ENCODE data around the gene PPP1R3G. TPM values are rescaled to one million over a fixed set of nuclear protein-coding genes. Genes with fewer than 3 reads are reported as not detected.

Gene PPP1R3G
- total RNA-seq, 2 experiments from 2014 or later, result 0.04 TPM; not detected in 1

DNA sequence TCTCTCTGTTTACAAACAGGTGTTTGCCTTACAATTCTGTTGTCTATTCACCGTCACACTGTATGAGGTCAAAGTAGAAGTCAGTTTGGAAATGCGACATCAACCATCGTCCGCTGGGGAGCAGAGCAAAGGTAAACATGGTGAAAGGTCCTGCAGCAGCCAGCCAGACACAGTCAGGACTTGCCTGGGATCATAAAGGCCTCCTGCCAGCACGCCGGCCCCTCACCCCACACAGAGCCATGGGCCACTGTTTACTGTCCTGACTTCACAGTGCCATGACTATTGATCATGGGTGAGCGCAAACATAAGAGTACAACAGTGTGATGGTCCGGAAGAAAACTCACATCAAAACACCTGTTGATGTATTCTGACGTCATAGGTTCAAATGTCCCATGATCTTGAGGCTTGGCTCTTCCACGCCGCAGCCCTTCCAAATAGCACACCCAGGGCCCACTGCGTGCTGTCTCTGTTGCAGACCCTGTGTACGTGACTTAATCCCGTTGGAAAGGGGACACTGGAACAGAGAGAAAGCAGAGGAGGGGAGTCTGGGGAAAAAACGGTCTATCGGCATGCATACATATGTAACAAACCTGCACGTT, 16.9 kb upstream of the PPP1R3G start:
- POLR2A ChIA-PET, result no interaction called here
- CTCF ChIA-PET, result no interaction called here

GRCh38 chr6:5071216-5071615, 13.9 kb upstream of the PPP1R3G start:
- CTCF ChIA-PET, result no interaction called here
- POLR2A ChIA-PET, result no interaction called here

- ChIA-PET CTCF (no interaction called here), POLR2A (no interaction called here)
Observed at GRCh38 chr6:5072440-5072839, 12.7 kb upstream of the PPP1R3G start.

GRCh38 chr6:5073992-5074391, 11.1 kb upstream of the PPP1R3G start:
- ChIA-PET CTCF (no interaction called here), POLR2A (no interaction called here)

- ChIA-PET POLR2A (no interaction called here), CTCF (no interaction called here)
Observed at GRCh38 chr6:5076931-5077330, 8.2 kb upstream of the PPP1R3G start.

- ChIA-PET POLR2A (no interaction called here), CTCF (interaction anchor here (0.5 kb wide), 1 partner anchor 389 kb away, joined by 3 read pairs; no protein-coding TSS in a partner anchor)
Observed at GRCh38 chr6:5078121-5078669, 6.9 kb upstream of the PPP1R3G start.

GRCh38 chr6:5079692-5080091, 5.4 kb upstream of the PPP1R3G start:
- POLR2A ChIA-PET, result no interaction called here
- CTCF ChIA-PET, result no interaction called here

GRCh38 chr6:5080574-5080973, 4.6 kb upstream of the PPP1R3G start:
- ChIA-PET POLR2A (no interaction called here), CTCF (no interaction called here)

- ChIA-PET CTCF (no interaction called here), POLR2A (no interaction called here)
Observed at GRCh38 chr6:5081182-5081581, 4.0 kb upstream of the PPP1R3G start.

DNA sequence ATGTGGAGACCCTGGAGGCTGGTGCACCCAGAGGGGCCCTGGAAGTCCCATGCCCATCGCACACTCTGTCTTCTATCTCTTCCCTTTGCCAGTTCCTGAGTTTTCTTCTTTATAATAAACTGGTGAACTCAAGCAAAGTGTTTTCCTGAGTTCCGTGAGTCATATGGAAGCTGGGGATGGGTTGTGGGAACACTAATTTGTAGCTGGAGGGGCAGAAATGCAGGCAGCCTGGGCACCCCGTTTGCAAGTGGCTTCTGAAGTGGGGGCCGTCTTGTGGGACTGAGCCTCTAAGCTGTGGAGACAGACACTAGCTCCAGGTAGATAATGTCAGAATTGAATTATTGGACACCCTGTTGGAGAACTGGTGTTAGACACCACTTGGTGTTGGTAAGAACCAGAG, 3.2 kb upstream of the PPP1R3G start:
- ChIA-PET CTCF (no interaction called here), POLR2A (no interaction called here)

DNA sequence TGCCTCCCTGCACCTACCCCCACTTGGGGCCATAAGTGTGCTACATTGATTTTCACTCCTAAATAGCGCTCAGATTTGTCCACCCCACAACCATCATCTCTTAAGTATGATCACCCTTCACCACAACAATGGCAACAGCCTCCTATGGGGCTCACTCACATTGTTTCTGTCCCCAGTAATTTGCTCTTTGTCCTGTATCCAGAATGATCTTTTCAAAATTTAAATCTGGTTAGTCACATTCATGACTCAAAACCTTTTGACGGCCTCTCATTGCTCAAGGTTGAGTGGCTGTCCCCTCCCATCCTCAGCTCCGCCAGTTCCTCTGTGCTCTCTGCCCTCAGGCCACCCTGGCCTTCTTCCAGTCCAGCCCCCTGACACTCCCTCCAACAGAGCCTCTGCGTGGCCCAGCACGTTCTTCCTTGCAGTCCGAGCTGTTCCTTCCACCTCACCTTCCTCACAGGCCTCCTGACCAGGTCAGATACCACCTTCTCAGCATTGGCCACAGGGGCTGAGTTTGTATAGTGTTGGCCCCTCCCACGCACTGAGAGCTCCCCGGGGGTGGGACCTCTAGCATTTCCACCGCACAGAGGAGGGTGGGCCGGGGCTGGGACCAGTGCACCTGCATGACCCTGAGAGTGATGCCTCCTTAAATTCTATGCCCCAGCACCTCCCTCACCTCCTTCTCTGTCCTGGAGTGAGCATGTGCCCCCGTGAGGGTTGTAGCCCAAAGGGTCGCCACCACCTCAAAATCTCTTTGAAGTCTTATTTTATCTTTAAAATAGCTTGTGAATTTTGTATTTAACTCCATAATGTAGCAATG, 2.4 kb upstream of the PPP1R3G start:
- POLR2A ChIA-PET, result no interaction called here
- CTCF ChIA-PET, result no interaction called here

GRCh38 chr6:5083307-5083583, 1.9 kb upstream of the PPP1R3G start:
- CTCF ChIA-PET, result no interaction called here
- POLR2A ChIA-PET, result no interaction called here

DNA sequence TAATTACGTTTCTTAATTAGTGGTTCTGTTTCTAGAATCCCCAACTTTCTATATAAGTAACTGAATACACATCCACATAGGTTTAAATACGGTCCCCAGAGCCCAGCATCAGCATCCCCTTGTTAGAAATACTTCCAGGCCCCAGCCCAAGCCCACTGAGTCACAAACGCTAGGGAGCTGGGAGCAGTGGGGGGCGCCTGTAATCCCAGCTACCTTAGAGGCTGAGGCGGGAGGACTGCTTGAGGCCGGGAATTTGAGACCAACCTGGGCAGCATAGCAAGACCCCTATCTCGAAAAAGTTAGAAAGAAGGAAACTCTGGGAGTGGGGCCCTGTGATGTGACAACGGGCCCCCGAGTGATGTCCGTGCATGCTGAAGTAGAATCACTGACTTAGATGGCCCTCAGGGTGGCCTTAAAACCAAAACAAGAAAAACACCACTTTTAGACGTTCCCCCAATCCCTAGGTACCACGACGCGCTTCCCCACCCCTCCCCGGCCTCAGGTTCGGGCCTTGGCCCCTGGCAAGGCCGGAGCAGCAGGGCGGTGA, 1.3 kb upstream of the PPP1R3G start:
- ChIA-PET POLR2A (no interaction called here), CTCF (no interaction called here)

- ChIA-PET POLR2A (no interaction called here), CTCF (no interaction called here)
Observed at GRCh38 chr6:5084360-5084780, 771 bp upstream of the PPP1R3G start.

DNA sequence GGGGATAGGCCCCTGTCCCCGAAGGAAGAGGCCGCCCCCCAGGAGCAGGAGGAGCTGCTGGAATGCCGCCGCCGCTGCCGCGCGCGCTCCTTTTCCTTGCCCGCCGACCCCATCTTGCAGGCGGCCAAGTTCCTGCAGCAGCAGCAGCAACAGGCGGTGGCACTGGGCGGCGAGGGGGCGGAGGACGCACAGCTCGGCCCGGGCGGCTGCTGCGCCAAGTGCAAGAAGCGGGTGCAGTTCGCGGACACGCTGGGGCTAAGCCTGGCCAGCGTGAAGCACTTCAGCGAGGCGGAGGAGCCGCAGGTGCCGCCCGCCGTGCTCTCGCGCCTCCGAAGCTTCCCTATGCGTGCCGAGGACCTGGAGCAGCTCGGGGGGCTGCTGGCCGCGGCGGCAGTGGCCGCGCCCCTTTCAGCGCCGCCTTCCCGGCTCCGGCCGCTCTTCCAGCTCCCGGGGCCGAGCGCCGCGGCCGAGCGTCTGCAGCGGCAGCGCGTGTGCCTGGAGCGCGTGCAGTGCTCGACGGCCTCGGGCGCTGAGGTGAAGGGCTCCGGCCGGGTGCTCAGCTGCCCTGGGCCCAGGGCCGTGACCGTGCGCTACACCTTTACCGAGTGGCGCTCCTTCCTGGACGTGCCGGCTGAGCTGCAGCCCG, 630 bp downstream of the PPP1R3G start:
- ChIA-PET CTCF (no interaction called here), POLR2A (no interaction called here)

DNA sequence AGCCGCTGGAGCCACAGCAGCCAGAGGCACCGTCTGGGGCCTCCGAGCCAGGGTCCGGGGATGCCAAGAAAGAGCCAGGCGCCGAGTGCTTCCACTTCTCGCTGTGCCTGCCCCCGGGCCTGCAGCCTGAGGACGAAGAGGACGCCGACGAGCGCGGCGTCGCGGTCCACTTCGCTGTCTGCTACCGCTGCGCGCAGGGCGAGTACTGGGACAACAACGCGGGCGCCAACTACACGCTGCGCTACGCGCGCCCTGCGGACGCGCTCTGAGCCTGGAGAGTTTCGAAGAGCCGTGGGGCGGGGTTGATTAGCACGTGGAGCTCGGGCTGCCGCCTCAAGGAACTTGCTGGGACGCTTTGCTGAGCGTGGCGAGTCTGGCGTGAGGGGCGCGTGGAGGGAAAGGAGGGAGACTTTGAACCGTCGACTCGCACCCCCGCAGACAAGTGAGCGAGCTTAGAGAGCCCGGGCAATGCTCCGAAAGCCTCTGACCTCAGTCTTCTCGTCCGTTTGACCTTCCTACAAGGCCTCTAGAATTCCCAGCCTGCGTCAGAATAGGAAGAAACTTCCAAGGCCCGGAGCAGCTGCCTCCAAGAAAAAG, 1.3 kb downstream of the PPP1R3G start:
- ChIA-PET POLR2A (no interaction called here), CTCF (no interaction called here)

- ChIA-PET POLR2A (no interaction called here), CTCF (no interaction called here)
Observed at GRCh38 chr6:5087389-5087788, 2.2 kb downstream of the PPP1R3G start.

- ChIA-PET CTCF (no interaction called here), POLR2A (no interaction called here)
Observed at GRCh38 chr6:5088780-5089179, 3.6 kb downstream of the PPP1R3G start.

GRCh38 chr6:5089481-5090438, 4.6 kb downstream of the PPP1R3G start:
- ChIA-PET POLR2A (no interaction called here), CTCF (no interaction called here)

- POLR2A ChIA-PET, result no interaction called here
Observed at GRCh38 chr6:5090603-5091002, 5.5 kb downstream of the PPP1R3G start.

More at GRCh38 chr6:5090603-5091002, 5.5 kb downstream of the PPP1R3G start:
- CTCF ChIA-PET, result no interaction called here

All from activated CD8-positive, alpha-beta memory T cell treated with anti-CD3 and anti-CD28 coated beads for 36 hours (primary cell).